GM12878 (cell line): ENCODE measurements around the gene NUDT13. TPM values are rescaled to one million over a fixed set of nuclear protein-coding genes. Genes with fewer than 3 reads are reported as not detected.
A peak's percentile ranks its signal among the peaks of the same experiment; 100 is the strongest.

Experiments used
- ATAC-seq: fragments of 200-7000 bp; cut with Tn5 transposase; 3 replicates; pipeline ENCODE4 v1.9.1; 2020; ENCODE audit warnings: mild to moderate bottlenecking, moderate library complexity
- BruUV-seq: library from RNA; stranded (reverse); fragments of 400-500 nt; replicated peaks from 2 replicates; lab custom pipeline; 2021; lab: Mats Ljungman, UMichigan
- CTCF ChIA-PET: fragments of 300-600 bp; sonication (Branson Sonifier 250); formaldehyde crosslinking; extraction: SDS; loops from one replicate; lab custom pipeline; 2021; ENCODE audit warnings: inconsistent platforms; lab: Yijun Ruan, JAX
- POLR2A ChIA-PET: fragments of 350-600 bp; formaldehyde crosslinking; extraction: SDS; loops from one replicate; lab custom pipeline; 2021; ENCODE audit warnings: inconsistent platforms; lab: Charles Lee
- RAD21 ChIA-PET: fragments of 300-600 bp; sonication (Branson Sonifier 250); formaldehyde crosslinking; loops from one replicate; lab custom pipeline; 2023; ENCODE audit warnings: antibody characterized with exemption; ENCODE audit not compliant: unreplicated experiment; lab: Charles Lee
- SMC1A ChIA-PET: fragments of 300-600 bp; sonication (Branson Sonifier 250); formaldehyde crosslinking; loops from one replicate; lab custom pipeline; 2023; ENCODE audit not compliant: unreplicated experiment, uncharacterized antibody; lab: Charles Lee
- DNase-seq: peaks from one replicate; pipeline ENCODE4 v3.0.0-alpha.2; 2011; ENCODE audit warnings: low read depth, low spot score
- FAIRE-seq: peaks from 3 replicates; lab custom pipeline; 2011; peaks lifted over from hg19 to GRCh38; lab: Jason Lieb, UNC
- H2AFZ ChIP-seq: 2 replicates; pipeline ENCODE4 v1.6.0; 2011; ENCODE audit warnings: low read depth, low read length, control low read depth; ENCODE audit not compliant: control insufficient read depth
- H3K27ac ChIP-seq: 2 replicates; pipeline ENCODE4 v1.5.1; 2011; ENCODE audit warnings: control low read depth; ENCODE audit not compliant: control insufficient read depth, insufficient read depth
- H3K27me3 ChIP-seq, 2 experiments: replicated peaks in 1 of 2; 2 replicates each; pipeline versions ENCODE4 v1.6.0 to v1.6.1; 2011; ENCODE audit warnings: low read length in 1 of 2; ENCODE audit not compliant: control insufficient read depth in 2 of 2, insufficient read depth in 2 of 2
- H3K36me3 ChIP-seq, 2 experiments: 2 replicates each; pipeline ENCODE4 v1.5.1; 2011; ENCODE audit warnings: low read length in 1 of 2; ENCODE audit not compliant: control insufficient read depth in 2 of 2, insufficient read depth in 2 of 2
- H3K4me1 ChIP-seq: 2 replicates; pipeline ENCODE4 v1.6.1; 2011; ENCODE audit warnings: mild to moderate bottlenecking, low read length, moderate library complexity, mixed read lengths; ENCODE audit not compliant: control insufficient read depth, insufficient read depth
- H3K4me2 ChIP-seq: 2 replicates; pipeline ENCODE4 v1.6.0; 2011; ENCODE audit warnings: control low read depth; ENCODE audit not compliant: control insufficient read depth, insufficient read depth
- H3K4me3 ChIP-seq: fragments of 200-600 bp; sonication (generic); 2 replicates; pipeline ENCODE4 v1.5.1; 2016
- H3K79me2 ChIP-seq: 2 replicates; pipeline ENCODE4 v1.6.0; 2011; ENCODE audit warnings: low read length; ENCODE audit not compliant: control insufficient read depth, insufficient read depth
- H3K9ac ChIP-seq: 2 replicates; pipeline ENCODE4 v1.8.0; 2011; ENCODE audit warnings: low read length, control low read depth, mixed read lengths; ENCODE audit not compliant: control insufficient read depth, insufficient read depth
- H3K9me3 ChIP-seq: replicated peaks from 3 replicates; pipeline ENCODE4 v1.5.1; 2011; ENCODE audit warnings: mild to moderate bottlenecking, low read length; ENCODE audit not compliant: control insufficient read depth, insufficient read depth
- H4K20me1 ChIP-seq: 2 replicates; pipeline ENCODE4 v1.6.0; 2011; ENCODE audit not compliant: control insufficient read depth, insufficient read depth
- CHD2 ChIP-seq: IDR thresholded peaks from 2 replicates; pipeline ENCODE4 v1.6.1; 2011; ENCODE audit warnings: low read depth, low read length, improper control_type of control experiment, borderline replicate concordance
- CREM ChIP-seq: IDR thresholded peaks from 2 replicates; pipeline ENCODE4 v1.6.1; 2014; ENCODE audit warnings: antibody characterized with exemption, low read depth
- EED ChIP-seq: sonication (generic); IDR thresholded peaks from 2 replicates; pipeline ENCODE4 v1.6.1; 2016; ENCODE audit warnings: antibody characterized with exemption, low read depth
- ETV6 ChIP-seq, 2 experiments: fragments of 450-650 bp in 1 of 2; IDR thresholded peaks in 1 of 2; conservative IDR thresholded peaks in 1 of 2; 2 replicates each; pipeline ENCODE4 v1.6.1; 2014; ENCODE audit warnings: antibody characterized with exemption in 1 of 2, borderline replicate concordance in 1 of 2, low read depth in 1 of 2, mild to moderate bottlenecking in 1 of 2, moderate library complexity in 1 of 2
- GATAD2B ChIP-seq: fragments of 450-650 bp; conservative IDR thresholded peaks from 2 replicates; pipeline ENCODE4 v1.6.1; 2017; ENCODE audit warnings: low read depth, mild to moderate bottlenecking, moderate library complexity
- IKZF1 ChIP-seq: fragments of 450-650 bp; conservative IDR thresholded peaks from 2 replicates; pipeline ENCODE4 v1.6.1; 2017; ENCODE audit warnings: antibody characterized with exemption, mild to moderate bottlenecking
- RUNX3 ChIP-seq: IDR thresholded peaks from 2 replicates; pipeline ENCODE4 v1.6.1; 2012; ENCODE audit warnings: low read length, inconsistent platforms
- SIN3A ChIP-seq: IDR thresholded peaks from 2 replicates; pipeline ENCODE4 v1.6.1; 2012; ENCODE audit warnings: low read depth, low read length, improper control_type of control experiment
- SMAD1 ChIP-seq: fragments of 450-650 bp; IDR thresholded peaks from 2 replicates; pipeline ENCODE4 v1.6.1; 2018; ENCODE audit warnings: mild to moderate bottlenecking, low read depth; ENCODE audit not compliant: partially characterized antibody
- ZNF384 ChIP-seq: IDR thresholded peaks from 2 replicates; pipeline ENCODE4 v1.6.1; 2012; ENCODE audit warnings: low read depth, mild to moderate bottlenecking, low read length, improper control_type of control experiment, borderline replicate concordance
- WGBS: methylation state at CpG from one replicate; pipeline ENCODE4 v1.1.6; 2016; ENCODE audit warnings: low lambda C conversion rate; ENCODE audit not compliant: insufficient replicate concordance, insufficient coverage; ENCODE audit errors: missing lambda C conversion rate; 5-methylcytosine and 5-hydroxymethylcytosine counted together
- in situ Hi-C: fragments of 300-500 bp; cut with MboI; formaldehyde crosslinking; loops from 9 replicates; pipeline ENCODE4 v1.14.3; 2018; ENCODE audit warnings: mixed read lengths
- intact Hi-C: fragments of 100-400 bp; cut with micrococcal nuclease; formaldehyde crosslinking; loops from one replicate; pipeline ENCODE4 v1.14.2; 2022; ENCODE audit not compliant: unreplicated experiment
- polyA plus RNA-seq, 11 experiments: library from polyadenylated mRNA; depleted of rRNA in 4 of 11; unstranded in 6 of 11; stranded (reverse) in 5 of 11; fragments of >200 nt; fragmentation: Nextera tagmentation in 4 of 11; fragmentation: Illumina TruSeq in 1 of 11; extraction: Ambion mirVana in 4 of 11; extraction: Trizol in 1 of 11; gene quantifications; 1 replicate in 1 of 11; 2 replicates in 10 of 11; pipeline versions ENCODE4 v1.2.1 to v1.2.3, GENCODE V29; 2011 to 2016; ENCODE audit warnings: inconsistent platforms in 2 of 11, missing spikeins in 2 of 11, low read depth in 1 of 11
- total RNA-seq, 4 experiments: library from RNA; depleted of rRNA in 3 of 4; stranded (reverse); fragments of >200 nt in 3 of 4; fragmentation: Illumina TruSeq in 1 of 4; extraction: Trizol in 1 of 4; gene quantifications; 2 replicates each; pipeline versions ENCODE4 v1.2.1 to v1.2.3, GENCODE V29; 2013 to 2021
- TF ChIP-seq, protein P1 (sequence below): fragments of 450-650 bp; IDR thresholded peaks from 2 replicates; pipeline ENCODE4 v1.6.1; 2016; ENCODE audit warnings: mild to moderate bottlenecking
- TF ChIP-seq, protein P2 (sequence below): fragments of 450-650 bp; IDR thresholded peaks from 2 replicates; pipeline ENCODE4 v1.6.1; 2017; ENCODE audit warnings: low read depth, mild to moderate bottlenecking, moderate library complexity
- TF ChIP-seq, protein P3 (sequence below): fragments of 450-650 bp; IDR thresholded peaks from 2 replicates; pipeline ENCODE4 v1.6.1; 2017; ENCODE audit warnings: mild to moderate bottlenecking, low read depth, inconsistent platforms; ENCODE audit not compliant: poor library complexity, severe bottlenecking
- TF ChIP-seq, protein P4 (sequence below): fragments of 450-650 bp; IDR thresholded peaks from 2 replicates; pipeline ENCODE4 v1.6.1; 2018; ENCODE audit warnings: borderline replicate concordance, mild to moderate bottlenecking; ENCODE audit not compliant: partially characterized antibody

The NUDT13 gene
- total and polyA plus RNA-seq, 10 of the 15 experiments (the other 5 are each of a cell fraction or from before 2014, with no cell fraction given), result 0.72 to 6.1 (median 1.9) TPM

DNA sequence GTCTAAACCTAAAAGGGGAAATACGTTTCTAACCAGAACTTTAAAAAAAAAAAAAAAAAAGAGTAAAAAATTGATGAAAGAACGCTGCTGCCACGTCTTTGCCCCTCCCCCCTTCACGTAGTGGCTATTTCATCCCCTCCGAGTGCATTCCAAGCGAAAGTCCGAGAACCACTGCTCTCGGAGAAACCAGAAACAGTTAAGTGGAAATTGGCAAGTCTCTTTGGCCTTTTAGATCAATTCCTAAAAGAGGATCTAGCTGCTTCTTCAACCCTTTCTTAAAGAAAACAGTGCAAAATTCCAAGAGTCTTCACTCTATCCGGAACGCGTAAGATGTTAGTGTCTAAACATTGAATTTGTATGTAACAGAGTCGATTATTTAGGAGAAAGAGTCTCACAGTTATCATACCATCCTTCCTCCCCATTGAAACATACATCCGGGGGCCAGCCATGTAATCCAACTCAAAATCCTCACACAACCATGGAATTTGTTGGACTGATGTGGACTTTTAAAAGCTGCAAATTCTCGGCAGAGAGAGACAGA, 14.7 kb upstream of the NUDT13 start:
- peak overlapping the region; percentile 89 for H3K27ac ChIP-seq
- peak; percentile 1 for ATAC-seq
- ChIA-PET CTCF (interaction anchor here (0.6 to 9.6 kb wide), 18 partner anchors 8 to 1265 kb away, joined by 3 to 110 read pairs (median 8); partner anchors contain the start of genes CFAP70, DNAJC9 and NUDT13), POLR2A (interaction anchor here (0.5 to 7.0 kb wide), 33 partner anchors 9 to 1416 kb away, joined by 3 to 49 read pairs (median 5); partner anchors contain the start of genes DNAJC9, ECD, FAM149B1 and NUDT13), SMC1A (interaction anchor here (1.1 to 7.6 kb wide), 23 partner anchors 10 to 74 kb away, joined by 3 to 114 read pairs (median 5); partner anchors contain the start of gene NUDT13), RAD21 (interaction anchor here (0.6 to 5.7 kb wide), 25 partner anchors 12 to 731 kb away, joined by 3 to 90 read pairs (median 5); partner anchors contain the start of genes DNAJC9, ECD, FAM149B1 and MCU)
- H3K36me3 ChIP-seq, result no peaks in the 10 kb centered on the region; a peak in 1 of 4 replicates
- H3K4me2 ChIP-seq, result peak overlapping the region; percentile 10; the same call in 1 of the 2 replicates
- BruUV-seq, result TSS peak; percentile 61
- H3K4me1 ChIP-seq, result peaks cover 6% of the 10 kb centered on the region; the same call in 1 of the 2 replicates
- H3K4me3 ChIP-seq, result peak overlapping the region; percentile 95
- WGBS, result 2% methylated on average over 14 of the region's 14 CpGs
- H3K79me2 ChIP-seq, result peaks cover 59% of the 10 kb centered on the region
- H3K9ac ChIP-seq, result peak overlapping the region; percentile 91
- no peak for FAIRE-seq
- in situ Hi-C loops, result loop anchor here (5.0 kb wide), 1 partner anchor 67 kb away; no protein-coding TSS in a partner anchor
- H4K20me1 ChIP-seq, result no peaks in the 10 kb centered on the region; the same call in 1 of the 2 replicates
- H3K9me3 ChIP-seq, result no peaks in the 10 kb centered on the region
- DNase-seq, result no peak
- H2AFZ ChIP-seq, result peak overlapping the region; percentile 6
- H3K27me3 ChIP-seq, result no peaks in the 10 kb centered on the region
- intact Hi-C loops, result loop anchor here (2.0 kb wide), 2 partner anchors 63 to 151 kb away; partner anchors contain the start of gene DNAJC9
- peak; percentile 93; the same call in 1 of the 2 replicates for TF ChIP-seq ZNF384
- TF ChIP-seq, protein P1, sequence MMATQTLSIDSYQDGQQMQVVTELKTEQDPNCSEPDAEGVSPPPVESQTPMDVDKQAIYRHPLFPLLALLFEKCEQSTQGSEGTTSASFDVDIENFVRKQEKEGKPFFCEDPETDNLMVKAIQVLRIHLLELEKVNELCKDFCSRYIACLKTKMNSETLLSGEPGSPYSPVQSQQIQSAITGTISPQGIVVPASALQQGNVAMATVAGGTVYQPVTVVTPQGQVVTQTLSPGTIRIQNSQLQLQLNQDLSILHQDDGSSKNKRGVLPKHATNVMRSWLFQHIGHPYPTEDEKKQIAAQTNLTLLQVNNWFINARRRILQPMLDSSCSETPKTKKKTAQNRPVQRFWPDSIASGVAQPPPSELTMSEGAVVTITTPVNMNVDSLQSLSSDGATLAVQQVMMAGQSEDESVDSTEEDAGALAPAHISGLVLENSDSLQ, result no peak
- TF ChIP-seq EED, result no peak
- TF ChIP-seq, protein P2, sequence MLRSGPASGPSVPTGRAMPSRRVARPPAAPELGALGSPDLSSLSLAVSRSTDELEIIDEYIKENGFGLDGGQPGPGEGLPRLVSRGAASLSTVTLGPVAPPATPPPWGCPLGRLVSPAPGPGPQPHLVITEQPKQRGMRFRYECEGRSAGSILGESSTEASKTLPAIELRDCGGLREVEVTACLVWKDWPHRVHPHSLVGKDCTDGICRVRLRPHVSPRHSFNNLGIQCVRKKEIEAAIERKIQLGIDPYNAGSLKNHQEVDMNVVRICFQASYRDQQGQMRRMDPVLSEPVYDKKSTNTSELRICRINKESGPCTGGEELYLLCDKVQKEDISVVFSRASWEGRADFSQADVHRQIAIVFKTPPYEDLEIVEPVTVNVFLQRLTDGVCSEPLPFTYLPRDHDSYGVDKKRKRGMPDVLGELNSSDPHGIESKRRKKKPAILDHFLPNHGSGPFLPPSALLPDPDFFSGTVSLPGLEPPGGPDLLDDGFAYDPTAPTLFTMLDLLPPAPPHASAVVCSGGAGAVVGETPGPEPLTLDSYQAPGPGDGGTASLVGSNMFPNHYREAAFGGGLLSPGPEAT, result peak; percentile 41; the same call in 1 of the 2 replicates
- TF ChIP-seq, protein P3, sequence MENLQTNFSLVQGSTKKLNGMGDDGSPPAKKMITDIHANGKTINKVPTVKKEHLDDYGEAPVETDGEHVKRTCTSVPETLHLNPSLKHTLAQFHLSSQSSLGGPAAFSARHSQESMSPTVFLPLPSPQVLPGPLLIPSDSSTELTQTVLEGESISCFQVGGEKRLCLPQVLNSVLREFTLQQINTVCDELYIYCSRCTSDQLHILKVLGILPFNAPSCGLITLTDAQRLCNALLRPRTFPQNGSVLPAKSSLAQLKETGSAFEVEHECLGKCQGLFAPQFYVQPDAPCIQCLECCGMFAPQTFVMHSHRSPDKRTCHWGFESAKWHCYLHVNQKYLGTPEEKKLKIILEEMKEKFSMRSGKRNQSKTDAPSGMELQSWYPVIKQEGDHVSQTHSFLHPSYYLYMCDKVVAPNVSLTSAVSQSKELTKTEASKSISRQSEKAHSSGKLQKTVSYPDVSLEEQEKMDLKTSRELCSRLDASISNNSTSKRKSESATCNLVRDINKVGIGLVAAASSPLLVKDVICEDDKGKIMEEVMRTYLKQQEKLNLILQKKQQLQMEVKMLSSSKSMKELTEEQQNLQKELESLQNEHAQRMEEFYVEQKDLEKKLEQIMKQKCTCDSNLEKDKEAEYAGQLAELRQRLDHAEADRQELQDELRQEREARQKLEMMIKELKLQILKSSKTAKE, result peak; percentile 23
- peak; percentile 58; the same call in 1 of the 2 replicates for TF ChIP-seq RUNX3
- peak; percentile 30; the same call in 1 of the 2 replicates for TF ChIP-seq CREM
- no peak for TF ChIP-seq IKZF1
- TF ChIP-seq, protein P4, sequence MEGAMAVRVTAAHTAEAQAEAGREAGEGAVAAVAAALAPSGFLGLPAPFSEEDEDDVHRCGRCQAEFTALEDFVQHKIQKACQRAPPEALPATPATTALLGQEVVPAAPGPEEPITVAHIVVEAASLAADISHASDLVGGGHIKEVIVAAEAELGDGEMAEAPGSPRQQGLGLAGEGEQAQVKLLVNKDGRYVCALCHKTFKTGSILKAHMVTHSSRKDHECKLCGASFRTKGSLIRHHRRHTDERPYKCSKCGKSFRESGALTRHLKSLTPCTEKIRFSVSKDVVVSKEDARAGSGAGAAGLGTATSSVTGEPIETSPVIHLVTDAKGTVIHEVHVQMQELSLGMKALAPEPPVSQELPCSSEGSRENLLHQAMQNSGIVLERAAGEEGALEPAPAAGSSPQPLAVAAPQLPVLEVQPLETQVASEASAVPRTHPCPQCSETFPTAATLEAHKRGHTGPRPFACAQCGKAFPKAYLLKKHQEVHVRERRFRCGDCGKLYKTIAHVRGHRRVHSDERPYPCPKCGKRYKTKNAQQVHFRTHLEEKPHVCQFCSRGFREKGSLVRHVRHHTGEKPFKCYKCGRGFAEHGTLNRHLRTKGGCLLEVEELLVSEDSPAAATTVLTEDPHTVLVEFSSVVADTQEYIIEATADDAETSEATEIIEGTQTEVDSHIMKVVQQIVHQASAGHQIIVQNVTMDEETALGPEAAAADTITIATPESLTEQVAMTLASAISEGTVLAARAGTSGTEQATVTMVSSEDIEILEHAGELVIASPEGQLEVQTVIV, result no peak
- peak; percentile 34 for TF ChIP-seq SMAD1
- TF ChIP-seq CHD2, result 0 out of 2 replicates have a peak, but pooled peaks have one; percentile 47
- peak; percentile 17; the same call in 1 of the 2 replicates for TF ChIP-seq SIN3A
- no peak for TF ChIP-seq ETV6 (conservative IDR thresholded peaks at IDR 0.05 in 1 of 2, IDR thresholded peaks at IDR 0.05 in 1 of 2; ENCODE audit: borderline replicate concordance in 1 of 2, low read depth in 1 of 2)
- no peak for TF ChIP-seq GATAD2B
